HS-5 (cell line): ENCODE measurements around the gene ABL1.
"Not testable (repeated sequence)": the region's sequence is repeated elsewhere in the genome, so short reads cannot be mapped to it uniquely, and the experiment has no call there.

Source experiments
- DNase-seq: peaks from one replicate; pipeline ENCODE4 v3.0.0-alpha.2; 2012; ENCODE audit warnings: low read depth

Gene ABL1

GRCh38 chr9:130834371-130835336 lies at the start of gene ABL1:
TSS of gene ABL1 (plus strand) at chr9:130835254. CDS start at chr9:130835447, 193 bp downstream.
- peak; percentile 84 for DNase-seq

GRCh38 chr9:130785940-130786508 lies 49.0 kb upstream of the ABL1 start:
- no peak for DNase-seq

- DNase-seq = no peak
These were observed 48.5 kb upstream of the ABL1 start for GRCh38 chr9:130786526-130786925.

GRCh38 chr9:130789747-130790672 lies 45.0 kb upstream of the ABL1 start:
- DNase-seq = no peak

- DNase-seq = no peak
These were observed 43.7 kb upstream of the ABL1 start for GRCh38 chr9:130791303-130791894.

GRCh38 chr9:130793589-130793988 lies 41.5 kb upstream of the ABL1 start:
- DNase-seq = no peak

GRCh38 chr9:130794021-130794420 lies 41.0 kb upstream of the ABL1 start:
- not testable (repeated sequence) for DNase-seq

GRCh38 chr9:130794423-130794822 lies 40.6 kb upstream of the ABL1 start:
- not testable (repeated sequence) for DNase-seq

GRCh38 chr9:130794923-130795495 lies 40.0 kb upstream of the ABL1 start:
- no peak for DNase-seq

- not testable (repeated sequence) for DNase-seq
These were observed 31.9 kb upstream of the ABL1 start for GRCh38 chr9:130803116-130803515.

GRCh38 chr9:130805510-130806326 lies 29.3 kb upstream of the ABL1 start:
- DNase-seq = no peak

- DNase-seq = no peak
These were observed 28.7 kb upstream of the ABL1 start for GRCh38 chr9:130806327-130806716.

- DNase-seq = no peak
These were observed 24.4 kb upstream of the ABL1 start for GRCh38 chr9:130810609-130811136.

GRCh38 chr9:130815242-130815808 lies 19.7 kb upstream of the ABL1 start:
- no peak for DNase-seq

GRCh38 chr9:130817914-130818313 lies 17.1 kb upstream of the ABL1 start:
- no peak for DNase-seq

- no peak for DNase-seq
These were observed 14.8 kb upstream of the ABL1 start for GRCh38 chr9:130820135-130820738.

GRCh38 chr9:130823435-130823834 lies 11.6 kb upstream of the ABL1 start:
- no peak for DNase-seq

- no peak for DNase-seq
These were observed 11.0 kb upstream of the ABL1 start for GRCh38 chr9:130824079-130824478.

- no peak for DNase-seq
These were observed 10.3 kb upstream of the ABL1 start for GRCh38 chr9:130824643-130825350.
